HG02759 (cell line): ENCODE data around the gene BZW2.
A peak's percentile ranks its signal among the peaks of the same experiment; 100 is the strongest.
"Not testable (repeated sequence)": the region's sequence is repeated elsewhere in the genome, so short reads cannot be mapped to it uniquely, and the experiment has no call there.

ENCODE experiments used
- ATAC-seq: cut with Tn5 transposase; IDR thresholded peaks from one replicate; pipeline ENCODE4 v1.9.1; 2021; ENCODE audit warnings: mild to moderate bottlenecking, moderate library complexity; ENCODE audit not compliant: unreplicated experiment

BZW2 gene

DNA sequence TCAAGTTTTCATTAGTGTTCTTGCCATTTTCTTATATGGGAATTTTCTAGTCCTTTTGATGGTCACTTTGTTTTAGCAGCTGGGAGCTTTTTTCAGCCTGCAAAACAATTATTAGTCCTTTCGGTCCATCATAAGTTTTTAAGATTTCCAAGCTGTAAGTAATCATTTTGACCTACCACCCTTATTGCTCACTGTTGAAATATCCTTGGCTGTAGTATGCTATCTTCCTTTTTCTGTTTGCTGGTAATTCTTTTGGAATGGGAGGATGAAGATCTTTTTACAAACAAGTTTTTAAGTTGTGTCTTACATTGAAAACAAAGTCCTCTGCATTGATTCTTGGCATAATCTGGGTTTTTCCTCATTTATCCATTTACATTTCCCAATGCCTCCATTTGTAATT, 24.0 kb downstream of the BZW2 start:
- ATAC-seq: no peak

DNA sequence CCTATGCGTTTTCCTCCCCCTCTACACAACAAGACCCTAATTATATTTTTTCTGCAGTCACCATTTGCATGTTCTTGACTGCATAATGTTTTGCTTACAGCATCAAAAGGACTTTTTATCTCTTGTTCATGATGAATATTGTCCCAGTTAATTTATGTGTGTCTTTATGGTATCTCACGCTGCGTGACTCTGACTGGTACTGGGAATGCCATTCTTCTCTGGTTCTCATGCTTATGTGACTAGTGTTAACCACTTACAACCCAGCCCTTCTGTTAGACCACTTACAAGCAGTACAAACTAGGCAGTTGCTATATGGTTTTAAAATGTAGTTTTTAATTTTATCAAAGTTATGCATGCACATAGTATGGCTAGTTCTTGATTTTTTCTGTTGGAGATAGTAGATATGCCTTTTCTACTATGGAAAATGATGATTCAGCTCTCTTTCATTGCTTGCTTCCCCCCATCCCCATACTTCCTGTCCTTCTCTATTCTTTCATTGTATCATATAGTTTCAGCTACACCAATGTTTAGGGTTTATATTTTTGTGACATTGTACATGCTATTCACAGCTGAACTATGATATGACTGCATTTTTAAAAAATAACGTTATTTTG, 24.9 kb downstream of the BZW2 start:
- ATAC-seq: no peak

DNA sequence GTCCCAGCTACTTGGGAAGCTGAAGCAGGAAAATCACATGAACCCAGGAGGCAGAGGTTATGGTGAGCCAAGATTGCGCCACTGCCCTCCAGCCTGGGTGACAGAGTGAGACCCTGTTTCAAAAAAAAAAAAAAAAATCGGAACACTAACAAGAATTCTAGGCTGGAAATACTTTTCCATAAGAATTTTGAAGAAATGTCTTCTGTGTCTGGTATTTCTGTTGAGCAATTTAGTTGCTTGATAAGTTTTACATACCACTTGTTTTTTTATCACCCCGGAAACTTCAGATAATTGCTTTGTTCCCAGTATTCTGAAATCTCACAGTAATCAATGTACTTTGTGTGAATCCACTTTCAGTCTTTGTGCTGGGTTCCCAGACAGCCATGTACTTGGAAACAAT, 25.8 kb downstream of the BZW2 start:
- ATAC-seq: no peak

DNA sequence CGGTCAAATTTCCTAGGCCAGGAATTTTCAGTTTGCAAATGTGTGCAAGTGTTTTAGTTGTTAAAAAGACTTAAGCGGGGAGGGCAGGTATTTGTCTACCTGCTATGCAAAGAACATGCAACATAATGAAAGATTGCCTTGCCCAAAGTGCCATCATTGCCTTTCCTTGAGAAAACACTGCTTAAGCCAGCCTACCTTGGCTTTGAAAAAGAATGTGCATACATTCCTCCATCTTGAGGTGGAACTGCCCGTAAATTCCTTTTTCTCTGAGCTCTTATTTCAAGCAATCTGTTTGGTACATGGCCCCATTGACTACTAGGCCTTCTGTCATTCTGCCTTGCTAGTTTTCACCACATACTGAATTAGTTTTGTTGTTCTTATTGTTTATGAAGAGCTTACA, 29.3 kb downstream of the BZW2 start:
- no peak for ATAC-seq

DNA sequence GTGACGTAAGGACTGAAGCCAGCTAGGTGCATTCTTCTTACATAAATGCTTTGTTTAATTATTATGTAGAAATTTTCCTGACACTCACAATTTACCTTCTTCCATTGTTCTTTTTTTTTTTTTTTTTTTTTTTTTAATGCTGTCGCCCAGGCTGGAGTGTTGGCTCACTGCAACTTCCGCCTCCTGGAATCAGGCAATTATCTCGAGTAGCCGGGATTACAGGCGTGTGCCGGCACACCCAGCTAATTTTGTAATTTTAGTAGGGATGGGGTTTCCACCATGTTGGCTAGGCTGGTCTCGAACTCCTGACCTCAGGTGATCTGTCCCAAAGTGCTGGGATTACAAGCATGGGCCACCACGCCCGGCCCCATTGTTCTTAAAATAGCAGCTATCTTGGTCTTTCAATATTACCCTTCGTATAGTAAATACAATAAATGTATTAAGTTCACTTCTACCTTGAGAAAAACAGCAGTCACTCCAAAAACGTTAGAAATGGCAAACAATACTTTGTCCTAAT, 32.1 kb downstream of the BZW2 start:
- no peak for ATAC-seq

GRCh38 chr7:16678645-16679566, 32.9 kb downstream of the BZW2 start:
- ATAC-seq: not testable (repeated sequence)

- ATAC-seq: no peak
These were observed 39.0 kb downstream of the BZW2 start for GRCh38 chr7:16684935-16685334.

- no peak for ATAC-seq
These were observed 39.6 kb downstream of the BZW2 start for GRCh38 chr7:16685535-16685934.

- ATAC-seq: no peak
These were observed 42.3 kb downstream of the BZW2 start for GRCh38 chr7:16688249-16688648.

DNA sequence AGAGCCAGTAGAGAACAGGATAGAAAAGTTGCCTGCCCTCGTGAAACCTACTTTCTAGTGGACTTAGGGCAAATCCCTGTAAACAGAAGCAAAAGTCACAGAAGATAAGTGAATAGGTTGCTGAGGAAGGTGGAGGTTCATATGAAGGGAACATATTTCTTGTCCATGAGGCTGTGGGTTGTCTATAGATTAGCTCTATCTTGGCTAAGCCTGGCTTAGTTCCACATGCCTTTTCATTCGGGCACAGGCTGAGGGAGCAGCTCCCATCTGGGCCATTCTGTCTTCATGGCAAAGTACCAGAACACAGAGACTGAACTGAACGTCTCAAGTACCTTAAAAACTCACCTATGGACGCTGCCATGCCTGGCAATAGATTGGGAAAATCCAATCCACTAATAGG, 45.3 kb downstream of the BZW2 start:
- ATAC-seq: no peak

GRCh38 chr7:16693601-16694318, 47.8 kb downstream of the BZW2 start:
- ATAC-seq: no peak

DNA sequence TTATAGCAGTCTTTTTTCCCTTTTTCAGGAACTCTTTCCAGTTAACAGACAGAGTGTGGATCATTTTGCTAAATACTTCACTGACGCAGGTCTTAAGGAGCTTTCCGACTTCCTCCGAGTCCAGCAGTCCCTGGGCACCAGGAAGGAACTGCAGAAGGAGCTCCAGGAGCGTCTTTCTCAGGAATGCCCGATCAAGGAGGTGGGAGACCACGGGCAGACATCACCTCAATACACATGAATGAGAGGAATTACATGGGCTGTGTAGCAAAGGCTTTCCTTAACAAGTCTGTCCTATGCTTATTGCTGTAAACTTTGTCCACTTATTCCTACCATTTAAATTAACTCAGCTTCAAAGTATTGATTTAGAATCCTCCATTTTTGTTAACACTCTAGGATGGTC, 48.8 kb downstream of the BZW2 start:
- no peak for ATAC-seq

- ATAC-seq: peak; percentile 58
These were observed 49.7 kb downstream of the BZW2 start for GRCh38 chr7:16695621-16696237.

- no peak for ATAC-seq
These were observed 51.7 kb downstream of the BZW2 start for GRCh38 chr7:16697507-16698199.

DNA sequence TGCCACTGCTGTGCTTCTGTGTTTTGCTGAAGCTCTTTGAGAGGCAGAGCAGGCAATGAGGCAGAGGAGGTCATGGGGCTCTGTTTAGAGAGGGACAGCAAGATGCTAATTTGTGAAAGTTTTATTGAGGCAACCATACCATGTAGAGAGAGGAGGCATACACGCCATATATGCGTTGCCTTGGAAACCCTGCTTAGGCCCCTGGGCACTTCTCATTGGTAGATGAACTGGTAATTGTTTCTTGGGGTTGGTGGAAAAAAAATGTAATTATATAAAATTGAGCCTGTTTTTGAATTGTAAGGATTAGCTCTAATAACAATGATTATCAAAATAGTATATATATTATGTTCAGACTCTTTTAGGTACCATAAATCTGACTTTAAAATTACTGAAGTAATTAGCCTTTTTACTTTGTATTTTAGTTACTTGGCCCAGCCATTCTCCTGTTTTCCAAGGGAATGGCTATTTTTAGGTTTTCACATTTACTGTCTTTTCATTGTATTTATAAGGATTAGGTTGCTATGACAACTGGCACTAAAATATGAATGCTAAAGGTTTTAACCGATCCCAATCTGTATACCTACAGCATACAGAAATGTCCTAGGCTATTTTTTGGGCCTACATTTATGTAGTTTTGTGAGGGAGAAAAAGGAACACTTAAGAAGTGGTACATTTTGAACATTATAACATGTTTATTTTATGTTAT, 52.4 kb downstream of the BZW2 start:
- no peak for ATAC-seq

DNA sequence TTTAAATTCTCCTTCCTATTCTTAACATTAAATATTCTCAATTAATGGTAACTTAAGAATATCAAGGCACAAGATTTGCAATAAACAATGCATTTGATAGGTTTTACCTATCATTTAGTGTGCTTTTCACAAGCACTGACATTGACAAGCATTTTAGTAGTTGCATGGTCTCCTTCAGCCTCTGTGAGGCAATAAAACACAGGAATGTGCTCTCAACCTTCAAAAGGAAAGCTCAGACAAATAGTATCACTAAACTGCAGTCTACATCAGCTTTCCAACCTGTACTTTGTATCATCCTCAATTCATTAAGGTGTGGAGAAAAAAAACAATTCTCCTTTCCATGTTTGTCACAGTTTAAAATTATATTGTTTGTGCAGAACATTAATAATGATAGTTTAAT, 56.5 kb downstream of the BZW2 start:
- no peak for ATAC-seq

GRCh38 chr7:16708511-16708910, 62.5 kb downstream of the BZW2 start:
- ATAC-seq: no peak

DNA sequence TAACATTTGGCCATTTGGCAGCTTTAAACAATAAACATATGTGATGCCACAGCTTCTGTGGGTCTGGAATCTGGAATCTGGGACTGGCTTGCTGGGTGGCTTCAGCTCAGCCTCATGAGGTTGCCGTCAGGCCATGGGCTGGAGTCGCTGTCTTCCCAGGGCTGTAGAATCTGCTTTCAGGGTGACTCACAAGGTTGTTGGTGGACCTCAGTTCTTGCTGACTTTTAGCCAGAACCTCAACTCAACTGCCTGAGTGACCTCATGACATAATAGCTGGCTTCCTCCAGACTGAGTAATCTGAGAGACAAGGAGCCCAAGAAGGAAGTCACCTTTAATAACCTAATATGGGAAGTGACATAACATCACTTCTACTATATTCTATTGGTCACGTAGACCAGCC, 63.0 kb downstream of the BZW2 start:
- ATAC-seq: no peak

GRCh38 chr7:16710651-16711050, 64.7 kb downstream of the BZW2 start:
- ATAC-seq: no peak

DNA sequence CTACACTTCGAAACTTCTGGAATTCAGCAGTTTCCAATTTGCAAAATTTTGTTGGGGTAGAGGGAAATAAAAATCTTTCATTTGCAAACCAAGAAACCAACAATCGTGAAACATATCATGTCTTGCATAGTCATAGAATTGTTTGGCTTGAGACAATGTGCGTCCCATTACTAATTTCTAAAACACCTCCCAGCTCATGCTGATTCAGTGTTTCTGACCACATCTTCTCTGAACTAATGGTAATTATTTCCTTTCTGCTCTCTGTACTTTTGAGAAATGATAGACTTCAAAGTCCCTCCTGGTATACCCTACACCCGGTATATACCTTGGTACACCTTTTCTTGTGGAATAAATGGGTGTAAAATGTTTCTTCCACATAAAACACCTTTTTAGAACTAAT, 65.7 kb downstream of the BZW2 start:
- no peak for ATAC-seq
